Dedifferentiated amniotic fluid mesenchymal stem cell (primary cell): Measurements from ENCODE around the gene AP3D1.
"Not testable (repeated sequence)": the region's sequence is repeated elsewhere in the genome, so short reads cannot be mapped to it uniquely, and the experiment has no call there.

Experiments used
- DNase-seq: peaks from one replicate; pipeline ENCODE4 v3.0.0-alpha.2; 2016; ENCODE audit errors: extremely low spot score

AP3D1 gene

DNA sequence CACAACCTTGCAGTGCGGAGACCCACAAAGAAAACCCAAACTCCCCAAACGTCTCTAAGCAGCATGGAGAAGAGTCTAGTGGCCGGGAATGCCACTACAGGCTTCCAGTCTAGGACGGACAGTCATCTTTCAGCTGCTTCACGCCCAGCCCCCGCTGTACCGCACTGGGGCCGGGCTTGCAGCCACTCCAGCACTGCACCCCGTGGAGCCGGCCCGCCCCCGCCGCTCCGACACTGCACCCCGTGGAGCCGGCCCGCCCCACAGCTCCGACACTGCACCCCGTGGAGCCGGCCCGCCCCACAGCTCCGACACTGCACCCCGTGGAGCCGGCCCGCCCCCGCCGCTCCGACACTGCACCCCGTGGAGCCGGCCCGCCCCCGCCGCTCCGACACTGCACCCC, 23.1 kb downstream of the AP3D1 start:
- DNase-seq: not testable (repeated sequence)

DNA sequence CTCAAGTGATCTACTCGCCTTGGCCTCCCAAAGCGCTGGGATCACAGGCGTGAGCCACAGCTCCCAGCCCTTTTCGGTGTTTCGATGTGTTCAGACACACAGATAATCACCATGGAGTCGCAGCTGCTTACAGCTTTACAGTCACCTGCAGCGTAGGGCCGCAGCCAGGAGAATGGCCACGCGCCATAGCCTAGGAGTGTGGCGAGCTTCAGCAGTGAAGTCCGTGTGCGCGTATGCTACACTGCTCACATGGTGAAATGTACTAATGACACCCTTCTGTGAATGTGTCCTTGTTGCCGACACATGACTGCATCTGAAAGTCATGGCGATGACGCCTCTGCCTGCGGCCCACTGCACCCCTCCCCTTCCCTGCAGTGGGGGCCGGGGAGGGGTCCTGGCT, 23.6 kb downstream of the AP3D1 start:
- DNase-seq: no peak

DNA sequence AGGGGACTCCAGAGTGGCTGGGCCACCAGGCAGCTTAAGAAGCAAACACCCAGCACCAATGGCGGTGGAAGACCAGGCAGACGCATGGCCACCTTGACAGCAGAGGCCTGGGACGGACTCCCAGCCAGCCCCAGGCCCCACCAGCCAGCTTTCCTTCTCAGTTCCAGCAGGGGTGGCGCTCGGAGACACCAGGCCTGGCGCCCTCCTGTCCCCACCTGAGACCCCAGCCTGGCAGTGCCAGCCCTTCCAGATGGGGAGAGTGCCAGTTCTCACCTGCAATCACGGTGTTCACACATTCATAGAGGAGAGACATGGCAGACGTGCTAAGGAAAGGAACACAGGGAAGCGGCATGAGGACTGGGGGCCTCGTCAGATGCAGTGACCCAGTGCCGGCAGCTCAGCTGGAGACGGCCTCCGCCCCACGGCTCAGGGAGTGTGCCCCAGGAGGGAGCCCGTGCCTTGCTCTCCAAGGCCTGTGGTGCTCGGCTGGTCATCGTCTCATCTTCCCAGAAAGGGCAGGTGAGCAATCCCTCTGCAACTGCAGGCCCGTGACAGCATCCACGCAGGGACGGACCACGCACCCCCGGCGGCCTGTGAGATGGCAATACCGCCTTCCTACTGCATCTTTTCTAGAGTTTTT, 24.4 kb downstream of the AP3D1 start:
- DNase-seq: no peak

DNA sequence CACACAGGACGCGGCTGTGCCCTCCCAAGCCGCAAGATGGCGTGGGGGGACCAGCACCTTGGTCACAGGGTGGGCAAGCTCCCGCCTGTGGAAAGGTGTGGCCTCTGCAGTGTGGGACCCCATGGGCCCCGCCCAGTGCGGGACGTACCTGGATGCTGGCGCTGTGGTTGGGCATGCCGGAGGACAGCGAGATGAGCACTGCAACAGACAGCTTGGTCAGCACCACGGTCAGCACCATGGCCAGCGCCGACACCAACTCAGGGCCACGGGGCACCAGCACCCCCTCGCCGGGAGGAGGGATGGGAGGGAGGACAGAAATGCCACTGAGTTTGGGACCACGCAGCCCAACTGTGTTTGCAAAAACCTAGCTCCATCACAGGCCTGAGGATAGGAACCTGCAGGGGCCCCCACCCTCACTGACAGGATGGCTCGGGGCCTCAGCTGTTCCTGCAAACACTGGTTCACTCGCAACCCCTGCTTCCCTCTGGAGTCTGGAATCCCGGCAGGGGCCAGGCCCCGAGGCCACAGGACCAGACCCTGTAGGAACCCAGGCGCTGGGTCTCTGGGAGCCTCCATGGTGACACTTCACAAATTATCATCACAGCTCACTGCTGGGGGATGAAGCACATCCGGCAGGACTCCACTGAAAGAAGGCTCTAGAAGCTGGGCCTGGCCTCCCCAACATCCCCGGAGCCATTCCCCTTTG, 27.5 kb downstream of the AP3D1 start:
- no peak for DNase-seq

DNA sequence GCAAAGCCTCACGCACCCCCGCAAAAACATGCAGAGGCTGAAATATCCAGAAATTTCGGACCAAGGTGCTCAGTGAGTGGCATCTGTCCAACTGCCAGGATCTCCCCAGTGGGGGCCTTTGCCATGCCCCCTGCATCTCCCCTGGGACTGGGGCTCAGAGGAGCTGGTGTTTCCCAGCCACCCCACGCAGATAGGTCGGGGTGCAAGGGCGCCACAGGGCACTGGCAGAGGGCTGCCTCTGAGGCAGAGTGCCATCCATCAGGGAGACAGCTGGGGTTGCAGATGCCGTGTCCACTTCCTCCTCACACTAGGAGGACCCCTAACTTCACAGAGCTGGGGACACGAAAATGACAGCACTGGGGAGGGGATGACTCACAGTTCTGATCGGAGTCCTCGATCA, 28.4 kb downstream of the AP3D1 start:
- DNase-seq: no peak

DNA sequence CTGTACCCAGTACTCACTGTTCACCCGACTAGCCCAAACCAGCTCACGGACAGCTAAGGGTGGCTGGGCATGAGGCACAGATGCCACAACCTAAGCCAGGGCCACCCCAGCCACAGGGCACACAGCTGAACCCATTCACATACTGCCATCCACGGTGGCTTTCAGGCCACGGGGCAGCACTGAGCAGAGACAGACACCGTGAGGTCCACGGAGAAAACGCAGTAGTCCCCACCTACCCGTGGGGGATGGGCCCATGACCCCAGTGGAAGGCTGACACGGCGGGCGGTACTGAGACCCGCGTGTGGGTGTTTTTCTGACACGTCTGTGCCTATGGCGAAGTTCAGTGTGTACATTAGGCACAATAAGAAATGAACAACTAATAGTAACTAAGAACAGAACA, 29.1 kb downstream of the AP3D1 start:
- DNase-seq: no peak

DNA sequence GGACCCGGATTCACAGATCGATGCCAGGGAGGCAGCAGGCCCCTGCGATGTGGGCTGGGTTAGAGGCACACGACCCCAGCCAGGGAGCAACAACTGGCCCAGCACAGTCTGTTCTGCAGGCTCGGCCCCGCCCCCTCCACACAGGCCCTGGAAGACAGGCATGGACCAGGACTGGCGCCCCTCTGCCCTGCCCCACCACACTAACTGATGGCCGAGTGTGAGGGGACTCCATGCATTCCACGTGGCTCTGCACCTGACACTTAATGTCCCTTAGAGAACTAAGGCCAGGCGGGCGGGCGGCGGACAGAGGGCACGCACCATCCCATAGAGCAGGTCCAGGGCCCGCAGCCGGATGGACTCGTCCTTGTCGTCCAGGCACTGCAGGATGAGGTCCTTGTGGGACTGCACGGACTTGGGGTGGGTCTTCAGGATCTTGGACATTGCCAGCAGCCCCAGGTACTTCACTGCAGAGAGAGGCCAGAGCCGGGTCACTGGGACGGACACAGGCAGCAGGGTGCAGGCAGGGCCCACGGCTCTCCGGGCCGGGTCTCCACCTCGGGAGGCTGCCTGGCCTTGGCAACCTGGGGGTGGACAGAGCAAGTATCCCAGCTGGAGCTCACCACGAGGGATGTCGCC, 29.8 kb downstream of the AP3D1 start:
- DNase-seq: no peak

DNA sequence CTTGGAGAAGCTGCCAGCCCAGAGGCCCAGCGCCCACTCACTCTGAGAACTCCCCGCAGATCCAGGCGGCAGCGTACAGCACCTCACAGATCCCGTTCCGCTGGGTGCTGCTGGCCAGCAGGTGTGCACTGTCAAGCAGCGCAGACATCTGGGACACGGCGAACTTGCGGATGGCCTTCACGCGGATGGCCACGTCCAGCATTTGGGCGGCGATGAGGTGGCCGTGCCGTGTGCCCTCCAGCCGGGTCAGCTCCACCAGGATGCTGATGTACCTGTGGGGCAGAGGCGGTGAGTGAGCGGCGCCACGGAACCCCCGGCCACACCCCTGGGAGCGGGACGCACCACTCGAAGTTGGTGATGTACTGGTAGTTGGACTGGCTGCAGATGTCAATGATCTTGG, 30.5 kb downstream of the AP3D1 start:
- no peak for DNase-seq

DNA sequence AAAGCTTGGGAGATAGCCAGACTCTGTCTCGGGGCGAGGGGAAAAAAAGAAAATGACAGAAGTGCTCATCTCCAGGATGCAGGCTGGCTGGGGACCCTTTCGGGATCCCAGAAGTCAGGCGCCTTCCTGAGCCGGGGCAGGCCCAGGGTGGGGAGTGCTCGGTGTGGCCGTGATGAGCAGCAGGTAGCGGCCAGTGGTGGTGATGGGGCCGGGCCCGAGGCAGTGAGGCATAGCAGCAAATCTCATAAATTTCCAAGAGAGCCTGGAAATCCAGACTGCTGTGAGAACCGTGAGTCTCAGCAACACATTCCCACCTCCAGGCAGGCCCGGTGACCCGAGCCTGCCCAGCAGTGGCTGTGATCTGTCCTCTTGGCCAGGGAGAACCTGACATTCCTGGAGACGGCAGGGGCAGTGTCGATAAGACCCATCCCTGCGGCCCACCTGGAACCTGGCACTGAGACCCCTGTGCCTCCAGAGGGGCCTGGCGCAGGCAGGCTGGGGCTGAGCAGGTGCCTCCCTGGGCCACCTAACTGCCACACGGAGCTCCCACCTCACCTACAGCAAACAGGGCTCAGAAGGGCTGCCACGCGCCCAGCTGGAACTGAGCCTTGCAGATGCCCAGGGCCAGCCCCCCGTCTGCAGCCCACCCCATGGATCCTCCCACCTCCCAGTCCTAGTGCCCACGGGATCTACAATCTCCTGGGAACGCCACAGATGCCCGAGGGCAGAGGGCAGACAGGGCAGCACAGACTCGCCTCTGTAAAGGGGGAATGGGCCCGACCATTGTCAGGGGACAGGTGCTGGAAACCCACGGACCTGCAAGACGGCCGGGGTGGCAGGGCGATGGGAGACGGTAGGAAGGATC, 31.2 kb downstream of the AP3D1 start:
- DNase-seq: no peak

DNA sequence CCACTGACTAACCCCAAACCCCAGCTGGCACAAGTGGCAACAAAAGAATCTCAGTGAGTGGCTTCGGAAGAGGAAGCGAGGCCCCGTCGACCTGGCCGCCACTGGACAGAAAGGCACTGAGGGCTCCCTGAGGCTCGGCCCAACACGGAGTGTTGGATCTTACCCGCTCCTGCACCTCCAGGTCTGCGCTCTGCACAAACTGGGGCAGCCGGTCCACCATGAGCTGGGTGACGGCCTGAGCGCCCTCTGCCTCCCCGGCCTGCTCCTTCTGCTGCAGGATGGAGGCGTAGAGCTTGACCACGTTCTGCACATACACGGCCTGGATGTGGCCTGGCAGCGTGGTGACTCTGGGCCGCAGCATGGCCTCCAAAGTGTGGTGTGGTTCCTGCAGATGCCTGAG, 32.9 kb downstream of the AP3D1 start:
- DNase-seq: no peak

DNA sequence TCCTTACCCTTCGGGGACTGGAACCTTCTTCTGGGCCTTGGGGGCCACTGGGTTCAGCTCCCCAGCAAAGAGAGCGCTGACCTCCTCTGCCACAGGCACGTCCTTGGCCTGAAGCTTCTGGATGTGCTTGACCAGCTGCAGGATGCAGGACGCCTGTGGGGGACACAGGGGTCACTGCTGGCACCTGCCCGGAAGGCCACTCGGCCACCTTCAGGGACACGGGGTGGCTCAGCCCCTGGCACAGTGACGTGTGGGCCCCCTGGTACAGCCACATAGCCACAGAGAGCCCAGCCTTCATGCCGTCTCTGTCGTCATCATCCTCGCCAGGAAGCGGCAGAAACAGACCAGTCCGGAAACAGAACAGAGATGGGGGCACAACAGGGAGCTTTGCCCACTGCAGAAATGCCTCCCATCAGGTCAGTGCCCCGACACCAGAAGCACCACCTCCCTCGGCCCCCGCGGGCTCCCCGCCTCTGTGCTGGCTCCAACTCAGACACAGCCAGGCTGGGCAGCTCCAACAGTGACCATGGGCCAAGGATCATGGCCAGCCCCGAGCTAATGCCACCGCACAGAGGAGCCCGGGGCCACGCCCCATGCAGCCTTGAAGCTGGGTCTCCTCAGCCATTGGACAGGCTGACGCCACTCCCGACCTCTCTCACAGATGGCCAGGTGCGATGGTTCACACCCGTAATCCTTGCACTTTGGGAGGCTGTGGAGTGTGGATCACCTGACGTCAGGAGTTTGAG, 34.0 kb downstream of the AP3D1 start:
- no peak for DNase-seq

DNA sequence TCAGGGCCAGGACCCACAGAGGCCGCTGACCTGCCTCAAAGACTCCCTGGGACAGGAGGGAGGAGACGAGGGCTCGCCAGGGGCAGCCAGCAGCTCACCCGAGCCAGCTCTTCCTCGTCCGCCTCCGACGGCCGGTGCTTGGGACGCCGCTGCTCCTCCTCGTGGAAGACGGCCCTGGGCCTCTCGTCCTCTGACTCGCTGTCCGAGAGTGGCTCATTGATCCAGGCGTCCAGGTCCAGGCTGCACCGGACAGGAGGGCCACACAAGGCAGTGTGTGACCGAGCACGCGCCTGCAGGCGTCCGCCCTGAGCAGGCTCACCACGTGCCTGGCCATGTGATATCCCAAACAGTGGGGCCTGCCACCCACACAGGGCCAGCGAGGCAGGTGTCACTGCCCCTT, 34.9 kb downstream of the AP3D1 start:
- no peak for DNase-seq

DNA sequence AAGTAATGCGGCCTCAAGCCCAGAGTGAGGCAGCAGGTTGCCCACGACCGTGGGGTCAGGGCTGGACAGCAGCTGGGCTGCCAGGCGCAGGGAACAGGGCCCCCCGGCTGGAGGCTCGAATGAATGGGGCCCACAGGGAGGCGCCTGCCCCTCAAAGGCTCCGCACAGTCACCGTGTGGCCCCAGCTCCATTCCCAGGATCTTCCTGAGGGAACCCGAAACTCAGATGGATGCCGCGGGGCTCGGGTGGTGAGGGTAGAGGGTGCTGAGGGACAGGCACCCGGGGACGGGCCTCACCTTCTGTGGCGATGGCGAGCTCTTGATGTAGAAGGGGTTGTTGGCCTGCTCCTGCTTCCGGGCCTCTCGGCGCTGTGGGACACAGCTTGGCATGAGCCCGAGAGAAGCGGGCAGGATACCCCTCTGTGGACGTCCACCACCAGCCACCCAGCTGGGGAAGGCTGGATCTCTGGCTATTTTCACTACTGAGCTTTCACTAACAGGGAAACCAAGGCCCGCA, 35.4 kb downstream of the AP3D1 start:
- no peak for DNase-seq

DNA sequence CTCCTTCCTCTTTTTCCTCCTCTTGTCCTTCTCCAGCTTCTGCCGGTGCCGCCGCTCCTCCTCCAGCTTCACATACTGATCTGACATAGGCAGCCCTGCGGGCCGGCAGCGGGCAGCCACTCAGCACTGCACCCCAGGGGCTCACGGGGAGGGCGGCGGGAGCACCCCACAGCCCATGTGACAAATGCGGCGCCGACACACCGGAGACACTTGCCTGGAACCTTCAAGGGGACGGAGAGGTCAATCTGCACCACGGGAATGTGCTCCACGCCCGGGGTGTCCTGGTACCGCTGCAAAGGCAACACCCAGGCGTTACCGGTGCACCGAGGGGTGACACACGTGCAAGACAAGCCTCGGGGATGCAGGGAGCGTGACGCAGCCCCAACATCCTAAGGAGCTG, 36.0 kb downstream of the AP3D1 start:
- DNase-seq: no peak

DNA sequence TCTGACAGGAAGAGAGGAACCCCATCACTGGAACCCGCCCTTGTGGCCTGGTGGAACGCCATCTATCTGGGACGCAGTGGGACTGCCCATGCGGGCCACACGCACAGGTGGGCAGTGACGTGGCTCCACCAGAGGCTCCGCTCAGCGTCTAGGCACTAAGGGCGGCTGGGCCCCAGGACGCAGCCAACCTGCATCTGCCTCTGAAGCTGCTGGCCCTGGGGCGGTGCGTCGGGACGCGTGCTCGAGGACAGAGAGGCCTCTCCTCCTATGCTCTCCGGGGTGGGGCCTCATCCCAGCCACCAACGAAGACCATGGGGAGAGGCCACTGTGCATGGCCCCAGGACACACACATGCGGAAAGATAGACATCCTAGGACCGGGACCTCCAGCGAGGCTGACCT, 36.5 kb downstream of the AP3D1 start:
- no peak for DNase-seq

DNA sequence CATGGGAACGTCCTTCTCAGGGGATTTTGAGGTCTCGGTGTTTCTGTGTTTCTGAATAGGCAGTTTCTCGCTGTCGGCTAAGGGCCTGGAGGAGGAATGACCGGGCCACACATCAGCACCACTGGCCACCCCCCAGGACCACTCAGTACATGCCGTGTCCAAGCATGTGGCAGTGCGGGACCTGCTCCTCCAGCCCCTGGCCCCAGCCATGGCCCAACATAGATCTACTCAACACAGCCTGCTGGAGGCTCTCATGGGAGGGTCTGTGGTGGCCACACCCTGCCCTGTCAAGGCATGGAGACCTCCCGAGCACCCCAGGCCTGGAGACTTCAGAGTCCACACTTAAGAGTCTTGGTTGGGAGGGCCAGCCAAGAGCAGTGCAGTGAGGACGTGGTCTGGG, 37.1 kb downstream of the AP3D1 start:
- no peak for DNase-seq

DNA sequence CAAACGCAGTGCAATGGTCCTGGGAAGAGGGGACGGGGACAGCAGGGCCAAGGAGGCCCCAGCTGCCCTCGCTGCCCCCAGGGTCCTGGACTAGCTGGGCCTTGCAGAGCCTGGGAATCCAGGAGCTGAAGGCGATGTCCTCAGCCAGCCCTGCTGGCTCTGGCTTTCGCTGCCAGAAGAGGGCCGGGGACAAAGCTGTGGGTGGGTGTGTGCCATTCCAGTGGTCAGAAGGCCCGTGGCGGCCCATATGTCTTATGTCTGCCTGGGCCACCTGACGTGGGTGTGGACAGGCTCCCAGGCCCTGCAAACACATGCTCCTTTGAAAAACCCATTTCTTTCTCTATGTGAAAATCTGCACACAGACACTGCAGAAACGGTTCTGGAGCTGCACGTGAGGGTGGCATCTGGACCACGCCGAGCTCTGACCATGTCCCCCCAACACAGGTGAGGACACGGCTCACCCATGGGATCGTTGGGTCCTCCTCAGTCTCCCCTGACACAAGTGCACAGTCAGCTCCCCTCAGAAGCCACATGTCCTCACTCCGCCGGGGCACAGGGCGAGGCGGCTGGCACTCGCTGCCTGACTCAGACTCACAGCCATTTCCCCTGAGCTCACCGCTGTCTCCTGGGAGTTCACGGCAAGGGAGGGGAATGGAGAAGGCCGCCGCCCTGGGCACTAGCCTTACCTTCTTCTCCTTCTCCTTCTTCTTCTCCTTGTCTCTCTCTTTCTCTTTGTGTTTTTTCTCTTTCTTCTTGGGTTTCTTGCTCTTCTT, 37.7 kb downstream of the AP3D1 start:
- no peak for DNase-seq

DNA sequence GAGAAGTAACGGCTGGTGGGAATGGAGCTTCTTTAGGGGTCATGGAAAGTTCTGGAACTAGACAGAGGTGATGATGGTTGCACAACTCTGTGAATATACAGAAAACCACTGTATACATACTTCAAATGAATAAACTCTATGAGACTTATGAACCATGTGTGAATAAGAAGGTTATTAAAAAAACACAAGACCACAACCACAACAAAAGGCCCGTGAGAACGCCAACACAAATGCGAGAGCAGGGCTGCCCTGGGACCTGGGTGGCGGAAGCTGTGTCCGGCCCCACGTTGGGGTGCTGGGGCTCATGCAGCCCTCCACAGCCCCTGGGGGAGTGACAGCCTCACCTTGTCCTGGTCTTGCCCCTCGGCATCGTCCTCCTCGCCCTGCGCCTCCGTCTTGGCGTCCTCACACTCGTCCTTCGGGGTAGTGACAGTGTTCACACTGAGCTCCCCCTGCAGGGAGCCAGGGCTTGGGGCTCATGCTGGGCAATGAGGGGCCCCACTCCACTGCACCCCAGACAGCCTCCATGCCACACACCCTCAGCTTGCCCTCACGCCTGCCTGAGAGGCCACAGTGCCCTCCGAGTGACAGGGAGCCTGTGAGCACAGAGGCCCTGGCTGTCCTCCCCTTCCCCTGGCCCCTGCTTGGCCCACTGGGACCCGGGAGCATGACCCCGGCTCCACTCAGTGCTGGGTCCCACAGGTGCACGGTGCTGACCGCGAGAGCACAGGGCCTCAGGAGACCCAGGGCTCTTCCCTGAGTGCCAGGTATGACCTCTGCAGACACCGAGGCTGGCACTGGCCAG, 38.6 kb downstream of the AP3D1 start:
- no peak for DNase-seq

DNA sequence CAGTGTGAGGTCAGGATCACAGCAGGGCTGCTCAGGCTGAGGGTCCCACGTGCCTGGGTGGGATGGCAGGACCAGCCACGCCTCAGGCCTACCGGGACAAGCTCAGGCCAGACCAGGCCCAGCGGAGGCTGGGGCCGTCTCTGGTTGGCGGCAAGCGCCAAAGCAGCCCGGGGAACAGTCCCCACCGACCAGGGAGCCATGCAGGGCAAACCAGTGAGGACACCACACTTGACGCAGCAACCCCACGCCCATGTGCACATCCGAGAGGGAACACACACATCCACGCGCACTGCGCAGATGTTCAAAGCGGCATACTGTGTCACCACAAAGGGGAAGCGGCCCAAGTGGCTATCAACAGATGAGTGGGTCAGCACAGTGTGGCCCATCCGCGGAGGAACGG, 39.5 kb downstream of the AP3D1 start:
- DNase-seq: no peak

DNA sequence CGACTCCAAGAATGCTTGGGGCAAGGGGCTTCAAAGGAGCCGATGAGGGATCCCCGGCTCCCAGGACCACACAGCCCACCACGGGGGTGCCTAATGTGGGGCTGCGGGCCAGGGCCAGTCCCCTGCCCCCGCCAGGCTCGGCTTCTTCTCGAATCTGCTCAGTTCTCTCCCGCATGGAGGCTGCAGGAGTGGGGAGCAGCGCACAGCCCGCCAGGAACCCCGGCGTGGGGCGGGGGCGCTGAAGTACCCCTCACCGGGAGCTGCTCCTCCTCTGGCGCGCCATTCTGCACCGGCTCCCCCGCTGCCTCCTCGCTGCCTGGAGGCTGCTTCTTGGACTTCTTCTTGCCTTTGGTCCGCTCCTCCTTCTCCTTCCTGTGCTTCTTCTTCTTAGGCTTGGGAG, 39.9 kb downstream of the AP3D1 start:
- DNase-seq: no peak
